GM18870 (cell line): ENCODE results near the gene CAPN12.

Experiments
- ATAC-seq: cut with Tn5 transposase; IDR thresholded peaks from one replicate; pipeline ENCODE4 v1.9.1; 2021; ENCODE audit warnings: moderate library complexity; ENCODE audit not compliant: unreplicated experiment

Gene CAPN12

DNA sequence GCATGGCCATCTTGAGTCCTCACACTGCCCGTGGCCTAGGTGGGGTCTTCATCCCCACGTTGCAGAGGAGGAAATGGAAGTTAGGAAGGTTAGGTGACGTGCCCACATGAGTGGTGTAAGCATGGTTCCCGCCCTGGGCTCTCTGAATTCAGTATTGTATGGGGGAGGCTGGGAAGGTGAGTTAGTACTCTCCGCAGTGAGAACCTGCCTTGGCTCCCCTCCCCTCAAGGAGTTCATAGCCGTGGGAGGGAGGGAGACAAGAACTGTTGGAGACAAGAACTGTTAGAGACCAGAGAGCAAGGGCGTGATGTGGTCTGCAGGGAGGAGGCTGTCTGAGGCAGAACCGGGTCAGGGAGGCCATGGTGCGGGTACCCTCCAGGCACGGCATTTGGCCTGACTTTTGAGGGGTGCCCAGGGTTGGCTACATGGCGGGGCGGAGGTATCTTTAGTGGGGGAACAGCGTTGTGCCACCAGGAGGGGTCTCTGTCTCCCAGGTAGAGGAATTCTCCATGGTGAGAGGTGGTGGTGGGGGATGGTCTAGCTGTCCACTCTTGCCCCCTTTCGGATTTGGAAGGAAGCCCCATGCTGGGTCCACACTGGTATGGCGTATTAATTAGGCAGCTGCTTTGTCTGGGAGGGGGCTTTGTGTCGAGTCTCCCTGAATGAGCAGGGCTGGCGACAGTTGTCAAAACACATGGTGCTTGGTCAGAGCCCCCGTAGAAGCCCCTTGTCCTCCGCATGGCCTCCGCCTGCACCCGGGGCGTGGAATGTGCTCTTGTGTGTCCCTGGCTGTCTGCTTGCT lies 45.8 kb downstream of the CAPN12 start:
- no peak for ATAC-seq

DNA sequence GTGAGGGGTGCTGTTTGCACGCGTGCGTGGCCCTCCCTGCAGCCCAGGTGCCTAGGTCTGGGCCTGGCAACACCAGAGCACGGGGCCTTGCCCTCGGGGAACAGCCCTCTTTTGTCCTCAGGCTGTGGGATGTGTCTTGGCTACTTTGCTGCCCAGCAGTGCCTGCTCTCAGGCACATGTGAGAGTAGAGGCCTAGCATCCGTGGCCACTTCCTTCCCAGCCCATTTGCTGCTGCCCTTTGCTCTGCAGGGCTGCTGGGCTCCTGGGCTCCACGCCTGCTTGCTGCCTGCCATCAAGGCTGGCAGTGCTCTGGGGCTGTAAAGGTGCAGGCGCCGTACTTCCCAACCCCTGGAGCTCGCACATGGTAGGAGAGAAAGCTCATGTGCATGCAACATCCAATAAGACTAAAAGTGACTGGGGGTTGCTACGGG lies 46.6 kb downstream of the CAPN12 start:
- ATAC-seq = no peak

DNA sequence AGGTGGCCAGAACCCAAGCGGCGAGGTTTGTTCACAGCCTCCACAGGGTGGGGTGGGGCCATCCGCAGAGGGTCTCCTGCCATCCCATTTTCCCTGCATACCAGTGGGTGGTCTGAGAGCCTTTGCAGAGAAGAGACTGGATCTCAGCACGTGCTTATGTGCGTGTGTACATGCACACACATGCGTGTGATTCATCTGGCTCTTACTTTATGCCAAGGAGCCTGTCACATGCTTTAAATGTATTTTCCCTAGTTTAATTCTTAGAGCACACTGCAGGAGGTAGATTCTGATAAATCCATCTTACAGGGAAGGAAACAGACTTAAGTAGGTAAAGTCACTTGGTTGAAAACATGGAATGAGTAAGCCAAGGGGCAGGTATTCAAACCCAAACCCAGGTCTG lies 47.1 kb downstream of the CAPN12 start:
- ATAC-seq = no peak

DNA sequence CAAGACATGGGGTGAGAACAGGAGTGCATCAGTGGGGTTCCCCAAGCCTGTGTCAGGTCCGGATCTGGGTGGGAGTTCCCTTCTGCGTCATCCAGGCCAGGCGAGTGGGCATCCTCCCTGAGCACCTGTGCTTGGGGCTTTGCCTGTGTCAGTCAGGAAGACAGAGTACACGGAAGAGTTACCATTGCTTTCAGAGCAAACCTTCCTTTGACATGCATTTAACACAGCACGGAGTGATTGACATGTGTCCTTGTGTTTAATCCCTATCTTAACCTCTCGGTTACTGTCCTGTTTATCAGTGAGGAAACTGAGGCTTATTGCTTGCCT lies 47.6 kb downstream of the CAPN12 start:
- no peak for ATAC-seq

- ATAC-seq = no peak
Observed at GRCh38 chr19:38695832-38696728, 48.2 kb downstream of the CAPN12 start.

DNA sequence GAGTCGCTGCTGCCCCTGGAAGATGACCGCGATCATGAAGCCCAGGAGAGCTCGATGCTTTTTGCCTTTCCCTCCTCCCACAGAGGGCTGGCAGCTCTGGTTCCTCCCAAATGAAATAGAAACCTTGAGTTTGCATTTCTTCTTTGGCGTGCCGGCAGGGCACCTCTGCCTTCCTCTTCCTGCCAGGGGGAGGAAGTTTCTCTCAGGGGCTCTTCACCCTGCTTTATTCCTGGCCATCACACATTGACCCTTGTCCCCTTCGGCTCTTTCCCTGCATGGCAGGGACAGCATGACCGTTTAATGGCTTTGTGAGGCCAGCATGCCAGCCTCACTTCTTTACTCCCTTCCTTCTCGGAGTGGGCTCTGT lies 49.0 kb downstream of the CAPN12 start:
- no peak for ATAC-seq

- ATAC-seq = no peak
Observed at GRCh38 chr19:38693380-38694223, 50.7 kb downstream of the CAPN12 start.

DNA sequence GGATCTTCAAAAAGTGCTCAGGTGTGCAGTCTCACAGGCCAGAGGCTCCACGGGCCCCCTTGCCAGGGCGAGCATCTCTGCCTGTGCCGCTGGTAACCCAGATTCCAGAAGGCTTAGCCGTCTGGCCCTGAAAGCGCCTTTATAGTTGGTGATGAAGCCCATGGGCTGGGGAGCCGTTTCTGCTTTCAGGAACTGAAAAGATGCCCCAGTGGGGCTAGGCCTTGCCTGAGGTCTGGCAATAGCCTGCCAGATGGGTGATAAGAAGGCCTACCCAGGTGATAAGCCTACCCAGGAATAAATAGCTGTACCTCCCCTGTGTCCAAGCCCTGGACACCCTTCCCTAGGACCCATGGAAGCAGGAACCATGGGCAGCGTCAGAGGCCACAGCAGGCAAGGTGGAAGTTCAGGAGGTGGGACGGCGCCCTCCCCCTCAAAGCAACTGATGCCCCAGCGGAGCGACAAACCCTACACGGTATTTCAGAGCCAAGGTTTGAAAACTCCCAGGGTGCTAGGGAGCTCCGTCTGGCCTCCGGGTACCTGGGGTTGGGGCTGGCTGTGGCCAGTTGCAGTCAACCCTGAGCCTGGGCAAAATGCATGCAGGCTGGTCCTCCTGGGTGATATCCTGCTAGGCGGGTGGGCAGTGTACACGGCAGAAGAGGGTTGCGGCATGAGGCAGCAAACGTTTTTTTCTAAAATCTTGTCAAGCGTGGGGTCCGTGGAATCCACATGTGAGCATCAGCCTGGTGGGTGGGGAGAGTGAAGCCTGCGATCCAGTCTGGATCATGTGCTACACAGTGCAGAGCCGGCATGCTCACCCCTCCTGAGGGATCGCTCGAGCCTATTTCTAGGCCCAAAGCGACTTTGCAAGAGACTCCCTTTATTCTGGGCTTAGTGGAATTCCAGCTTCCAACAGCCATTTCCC lies 51.6 kb downstream of the CAPN12 start:
- no peak for ATAC-seq

DNA sequence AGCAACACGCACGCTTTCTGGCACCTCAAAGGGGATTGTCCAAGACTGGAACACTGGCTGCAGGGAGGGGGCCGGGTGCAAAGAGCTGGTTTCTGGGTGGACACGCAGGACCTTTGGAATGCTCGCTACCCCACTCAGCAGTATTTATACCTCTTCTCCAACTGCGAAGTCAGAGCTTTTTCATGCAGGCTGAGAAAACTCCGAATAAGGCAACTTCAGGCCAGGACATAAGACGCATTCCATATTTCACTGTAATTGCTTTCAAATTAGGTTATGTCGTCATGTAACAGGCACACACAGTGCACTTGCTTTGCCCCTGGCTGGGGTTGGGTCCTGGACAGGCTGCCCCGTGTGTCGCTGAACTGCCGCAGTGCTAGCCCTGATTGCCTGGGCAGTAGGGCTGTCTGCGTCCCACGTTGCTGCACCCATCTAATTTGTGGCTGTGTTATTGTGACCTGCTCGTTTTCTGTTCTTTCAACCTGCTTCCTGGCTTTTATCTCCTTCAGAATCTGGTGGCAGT lies 52.3 kb downstream of the CAPN12 start:
- ATAC-seq = no peak

- ATAC-seq = no peak
Observed at GRCh38 chr19:38690832-38691231, 53.4 kb downstream of the CAPN12 start.

DNA sequence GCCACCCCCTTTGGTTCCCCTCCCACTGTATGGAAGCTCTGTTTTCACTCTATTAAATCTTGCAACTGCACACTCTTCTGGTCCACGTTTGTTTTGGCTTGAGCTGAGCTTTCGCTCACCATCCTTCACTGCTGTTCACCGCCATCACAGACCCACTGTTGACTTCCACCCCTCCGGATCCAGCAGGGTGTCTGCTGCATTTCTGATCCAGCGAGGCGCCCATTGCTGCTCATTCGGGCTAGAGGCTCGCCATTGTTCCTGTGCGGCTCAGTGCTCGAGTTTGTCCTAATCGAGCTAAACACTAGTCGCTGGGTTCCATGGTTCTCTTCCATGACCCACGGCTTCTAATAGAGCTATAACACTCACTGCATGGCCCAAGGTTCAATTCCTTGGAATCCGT lies 54.1 kb downstream of the CAPN12 start:
- ATAC-seq = no peak

GRCh38 chr19:38687837-38688378 lies 56.4 kb downstream of the CAPN12 start:
- no peak for ATAC-seq

GRCh38 chr19:38686530-38686888 lies 57.8 kb downstream of the CAPN12 start:
- ATAC-seq = no peak

- ATAC-seq = no peak
Observed at GRCh38 chr19:38685666-38686529, 58.4 kb downstream of the CAPN12 start.

DNA sequence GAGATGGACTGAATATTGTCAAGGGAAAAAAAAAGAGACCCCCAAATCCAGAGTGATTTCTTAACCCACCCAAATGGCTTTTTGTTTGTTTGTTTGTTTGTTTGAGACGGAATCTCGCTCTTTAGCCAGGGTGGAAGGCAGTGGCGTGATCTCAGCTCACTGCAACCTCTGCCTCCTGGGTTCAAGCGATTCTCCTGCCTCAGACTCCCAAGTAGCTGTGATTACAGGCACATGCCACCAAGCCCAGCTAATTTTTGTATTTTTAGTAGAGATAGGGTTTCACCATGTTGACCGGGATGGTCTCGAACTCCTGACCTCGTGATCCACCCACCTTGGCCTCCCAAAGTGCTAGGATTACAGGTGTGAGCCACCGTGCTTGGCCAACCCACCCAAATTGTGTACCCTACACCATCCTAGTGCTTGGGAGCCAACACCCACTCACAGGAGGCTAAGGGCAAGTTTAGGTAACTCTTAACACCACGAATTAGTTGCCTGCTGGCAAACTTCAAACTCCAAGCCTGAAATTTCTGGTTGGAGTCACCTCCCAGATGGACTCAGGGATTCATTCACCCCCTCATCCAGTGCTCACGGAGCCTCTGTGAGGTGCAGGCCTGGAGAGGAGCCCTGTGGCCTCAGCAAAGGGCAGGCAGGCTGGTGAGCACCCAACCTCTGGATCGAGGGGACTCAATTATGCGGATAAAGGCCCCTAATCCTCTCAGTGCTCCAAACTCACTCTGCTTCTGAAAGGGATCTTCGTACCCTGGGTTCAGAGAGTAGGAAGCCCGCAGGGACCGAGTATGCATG lies 59.2 kb downstream of the CAPN12 start:
- no peak for ATAC-seq

- no peak for ATAC-seq
Observed at GRCh38 chr19:38684078-38684861, 60.0 kb downstream of the CAPN12 start.

DNA sequence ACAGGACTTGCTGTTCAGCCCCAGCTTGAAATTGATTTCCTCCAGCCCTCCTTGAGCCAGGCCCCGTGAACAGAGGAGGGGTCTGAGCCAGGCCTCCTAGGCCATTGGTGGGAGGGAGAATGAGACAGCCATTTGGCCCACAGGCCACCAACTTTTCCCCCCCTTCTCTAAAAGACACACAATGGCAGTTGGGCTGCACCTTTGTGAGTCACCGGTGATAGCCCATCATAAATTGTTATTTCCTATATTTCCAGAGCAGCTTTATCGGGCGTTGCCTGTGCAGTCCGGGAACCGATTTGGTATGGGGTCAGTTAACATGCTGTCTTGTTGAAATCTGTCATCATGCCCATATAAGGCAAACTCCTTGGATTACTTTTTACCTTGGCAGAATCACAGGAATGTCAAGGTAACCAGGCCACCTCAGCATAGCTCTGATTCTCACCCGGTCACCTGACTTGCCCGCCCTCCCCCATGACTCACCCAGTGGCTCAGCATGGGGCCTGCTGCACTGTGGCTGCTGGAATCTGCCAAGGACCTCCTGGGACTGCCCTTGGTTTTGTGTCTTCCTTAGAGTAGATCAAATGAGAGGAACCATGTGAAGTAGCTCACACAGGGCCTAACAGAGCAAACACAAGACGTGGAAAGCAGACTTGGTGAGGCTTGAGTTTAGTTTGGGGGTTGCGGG lies 60.7 kb downstream of the CAPN12 start:
- no peak for ATAC-seq
